ENCODE data around the gene B3GNT5.
"Not testable (repeated sequence)": the region's sequence is repeated elsewhere in the genome, so short reads cannot be mapped to it uniquely, and the experiment has no call there.

B3GNT5 gene

GRCh38 chr3:183252973-183253527 is at the start of gene B3GNT5:
TSS of gene B3GNT5 (plus strand) at chr3:183253253. CDS start at chr3:183269799, 16,546 bp downstream.
- DNase-seq, result no peak

- no peak for DNase-seq
Measured at GRCh38 chr3:183203670-183204069, 49.4 kb upstream of the B3GNT5 start.

- DNase-seq, result no peak
Measured at GRCh38 chr3:183208260-183208659, 44.8 kb upstream of the B3GNT5 start.

- no peak for DNase-seq
Measured at GRCh38 chr3:183208800-183209199, 44.3 kb upstream of the B3GNT5 start.

- DNase-seq, result no peak
Measured at GRCh38 chr3:183210341-183210740, 42.7 kb upstream of the B3GNT5 start.

GRCh38 chr3:183210862-183211341 is 42.2 kb upstream of the B3GNT5 start:
- no peak for DNase-seq

- no peak for DNase-seq
Measured at GRCh38 chr3:183211352-183211751, 41.7 kb upstream of the B3GNT5 start.

- no peak for DNase-seq
Measured at GRCh38 chr3:183212096-183212495, 41.0 kb upstream of the B3GNT5 start.

- DNase-seq, result no peak
Measured at GRCh38 chr3:183212565-183212964, 40.5 kb upstream of the B3GNT5 start.

GRCh38 chr3:183213415-183214276 is 39.4 kb upstream of the B3GNT5 start:
- no peak for DNase-seq

GRCh38 chr3:183214277-183214612 is 38.8 kb upstream of the B3GNT5 start:
- no peak for DNase-seq

- no peak for DNase-seq
Measured at GRCh38 chr3:183215591-183216202, 37.4 kb upstream of the B3GNT5 start.

- DNase-seq, result no peak
Measured at GRCh38 chr3:183217548-183218332, 35.3 kb upstream of the B3GNT5 start.

- DNase-seq, result no peak
Measured at GRCh38 chr3:183218826-183219225, 34.2 kb upstream of the B3GNT5 start.

GRCh38 chr3:183220828-183221227 is 32.2 kb upstream of the B3GNT5 start:
- DNase-seq, result no peak

- DNase-seq, result no peak
Measured at GRCh38 chr3:183222631-183223235, 30.3 kb upstream of the B3GNT5 start.

- DNase-seq, result no peak
Measured at GRCh38 chr3:183224180-183224970, 28.7 kb upstream of the B3GNT5 start.

- no peak for DNase-seq
Measured at GRCh38 chr3:183226333-183226890, 26.6 kb upstream of the B3GNT5 start.

GRCh38 chr3:183227586-183227985 is 25.5 kb upstream of the B3GNT5 start:
- no peak for DNase-seq

GRCh38 chr3:183229178-183229577 is 23.9 kb upstream of the B3GNT5 start:
- no peak for DNase-seq

- DNase-seq, result not testable (repeated sequence)
Measured at GRCh38 chr3:183230251-183230650, 22.8 kb upstream of the B3GNT5 start.

- DNase-seq, result no peak
Measured at GRCh38 chr3:183230826-183231225, 22.2 kb upstream of the B3GNT5 start.
